ENCODE results near the gene CDC45.

The CDC45 gene

DNA sequence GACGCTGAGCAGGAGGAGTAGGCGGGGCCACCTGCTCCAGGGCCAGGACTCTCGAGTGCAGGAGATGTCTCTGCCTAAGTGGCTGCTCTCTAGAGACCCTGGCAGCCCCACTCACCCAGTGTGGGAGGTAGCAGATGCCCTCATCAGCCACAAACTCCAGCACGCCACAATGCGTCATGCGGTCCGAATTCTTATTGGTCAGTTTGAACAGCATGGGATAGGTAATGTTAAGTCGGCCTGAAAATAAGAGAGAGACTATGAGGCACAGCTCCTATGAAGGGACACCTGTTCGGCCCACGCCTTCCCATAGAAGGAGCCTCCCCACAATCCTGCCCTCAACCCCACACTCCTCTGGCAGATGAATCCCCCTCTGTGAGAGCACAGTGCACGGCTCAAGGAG lies 8.1 kb upstream of the CDC45 start:
- no peak for DNase-seq

DNA sequence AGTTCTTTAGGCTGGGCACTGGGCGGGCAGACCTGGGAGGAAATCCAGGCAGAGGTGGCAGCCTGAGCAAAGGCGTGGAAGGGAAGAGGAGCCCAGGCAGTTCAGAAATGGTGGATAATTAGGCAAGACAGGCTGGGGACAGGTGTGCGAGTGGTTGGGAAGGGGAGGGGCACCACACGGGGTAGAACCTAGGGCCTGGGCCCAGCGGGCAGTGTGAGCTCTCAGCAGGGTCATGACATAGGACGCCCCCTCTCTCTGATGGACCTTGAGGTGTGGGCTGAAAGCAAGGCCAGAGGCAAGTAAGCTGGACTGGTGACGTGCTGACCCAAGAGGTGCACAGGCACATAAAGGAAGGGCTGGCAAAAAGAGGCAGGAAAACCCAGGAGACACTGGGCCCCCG lies 7.5 kb upstream of the CDC45 start:
- no peak for DNase-seq

DNA sequence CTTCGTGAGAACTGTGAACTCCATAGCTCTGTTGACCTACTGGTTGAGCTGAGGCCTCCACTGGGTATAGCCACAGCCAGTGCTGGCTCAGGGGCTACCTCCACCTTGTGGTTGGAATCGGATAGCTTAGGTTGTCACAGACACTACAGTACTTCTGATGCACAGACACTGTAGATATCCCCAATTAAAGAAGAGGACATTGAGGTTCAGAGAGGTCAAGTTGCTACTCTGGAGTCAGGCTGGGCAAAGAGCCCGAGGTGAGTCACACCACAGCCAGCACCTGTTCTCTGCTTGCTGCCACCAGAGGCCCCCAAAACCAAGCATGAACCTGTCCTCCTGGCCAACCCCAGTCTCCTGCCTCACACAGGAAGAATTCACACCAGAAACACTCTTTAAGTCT lies 6.1 kb upstream of the CDC45 start:
- DNase-seq: no peak

DNA sequence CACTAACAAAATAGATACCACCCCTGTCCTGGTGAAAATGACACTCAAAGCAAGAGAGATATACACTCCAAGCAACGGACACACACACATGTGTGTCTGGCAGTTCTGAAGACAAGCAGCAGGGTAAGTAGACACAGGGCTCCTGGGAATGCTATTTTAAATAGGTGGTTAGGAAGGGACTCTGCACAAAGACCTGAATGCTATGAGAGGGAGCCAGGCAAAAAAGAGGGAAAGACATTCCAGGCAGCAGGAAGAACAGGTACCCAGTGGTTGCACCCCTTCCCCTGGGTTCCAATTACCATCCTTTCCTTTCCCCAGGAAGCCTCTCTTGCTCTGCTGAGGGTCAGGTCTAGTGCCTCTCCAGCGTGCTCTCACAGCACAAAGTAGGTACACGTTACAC lies 3.7 kb upstream of the CDC45 start:
- DNase-seq: no peak

DNA sequence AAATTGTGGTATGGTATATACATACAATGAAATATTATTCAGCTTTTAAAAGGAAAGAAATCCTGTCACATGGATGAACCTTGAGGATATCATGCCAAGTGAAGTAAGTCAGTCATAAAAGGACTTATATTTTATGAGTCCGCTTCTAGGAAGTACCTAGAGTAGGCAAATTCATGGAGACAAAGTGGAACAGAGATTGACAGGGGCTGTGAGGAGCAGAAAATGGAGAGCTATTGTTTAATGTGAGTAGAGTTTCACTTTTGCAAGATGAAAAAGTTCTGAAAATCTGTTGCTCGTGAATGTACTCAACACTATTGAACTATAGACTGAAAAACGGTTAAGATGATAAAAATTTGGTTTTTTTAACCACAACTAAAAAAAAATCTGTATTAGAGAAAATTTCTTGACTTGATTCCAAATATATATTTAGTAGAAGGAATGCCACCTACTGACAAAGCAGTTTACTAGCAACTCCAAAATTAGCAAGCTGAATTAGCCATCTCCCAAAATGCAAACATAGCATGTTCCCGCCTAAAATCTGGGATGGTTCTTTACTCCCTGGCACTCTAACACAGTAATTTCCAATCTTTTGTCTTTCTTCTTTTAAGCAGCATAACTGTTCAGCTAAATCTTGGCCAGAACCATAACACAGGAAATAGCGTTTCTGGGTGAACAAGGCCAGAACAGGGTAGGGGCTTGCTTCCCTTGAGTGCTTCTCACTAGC lies 2.2 kb upstream of the CDC45 start:
- no peak for DNase-seq

DNA sequence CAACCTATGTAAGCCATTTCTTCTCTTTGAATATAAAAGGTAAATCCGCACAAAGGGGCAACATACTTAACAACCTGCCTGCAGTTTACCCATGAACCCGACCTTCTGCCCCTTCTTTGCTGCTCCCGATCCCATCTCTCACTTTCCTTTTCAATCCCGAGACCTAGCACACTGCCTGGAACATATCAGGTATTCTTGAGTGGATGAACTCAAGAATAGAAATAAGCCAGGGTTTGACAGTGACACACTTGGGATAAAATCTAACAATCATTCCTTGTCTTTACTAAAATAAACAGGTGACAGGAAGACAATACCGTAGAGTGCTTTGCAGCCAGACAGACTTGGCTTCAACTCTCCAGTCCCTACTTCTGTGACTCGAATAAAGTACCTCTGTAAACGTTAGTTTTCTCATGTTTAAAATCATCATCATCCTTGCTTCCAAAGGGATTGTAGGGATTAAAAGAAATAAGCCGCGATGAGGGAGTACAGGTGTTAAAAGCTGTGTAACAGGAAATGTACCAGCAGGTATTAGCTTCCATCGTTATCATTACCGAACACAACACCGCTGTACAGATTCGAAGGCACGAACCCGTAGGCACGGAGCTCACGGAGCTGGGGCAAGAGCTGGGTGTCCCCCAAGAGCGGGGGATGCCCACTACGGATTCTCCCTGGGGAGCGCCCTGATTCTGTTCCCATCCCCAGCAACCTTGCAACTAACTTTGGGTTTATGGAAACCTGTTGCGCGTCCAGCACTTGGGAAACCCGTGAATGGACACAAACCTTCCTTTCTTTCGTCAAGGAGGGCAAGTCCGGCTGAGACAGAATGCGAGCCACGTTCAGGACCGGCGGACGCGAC lies 1.4 kb upstream of the CDC45 start:
- peak; percentile 22 for DNase-seq

DNA sequence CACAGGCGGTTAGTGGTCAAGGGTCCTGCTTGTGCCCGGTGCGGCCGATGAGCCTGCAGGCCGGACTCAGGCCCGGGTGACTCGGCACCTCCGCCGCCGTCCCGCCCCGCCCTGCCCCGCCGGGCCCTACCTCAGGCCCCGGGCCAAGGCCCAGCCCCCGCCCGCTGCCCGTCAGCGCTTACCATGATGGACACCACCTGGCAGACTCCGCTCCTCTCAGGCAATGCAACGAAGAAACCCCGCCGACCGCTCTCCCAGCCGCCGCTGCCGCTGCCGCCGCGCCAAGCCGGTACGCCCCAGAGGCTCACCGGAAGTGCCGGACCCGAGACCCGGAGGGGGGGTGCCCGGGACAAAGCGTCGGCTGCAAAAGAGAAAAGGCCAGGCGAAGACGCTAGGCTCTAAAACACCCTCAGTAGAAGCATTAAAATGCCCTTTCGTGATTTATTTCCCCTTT lies 792 bp upstream of the CDC45 start, which contains the start of gene UFD1:
UFD1 (minus strand) TSS at position 293 of the 454 bp plus-strand sequence; CDS start at position 185, 108 bp downstream.
- DNase-seq: peak; percentile 82

DNA sequence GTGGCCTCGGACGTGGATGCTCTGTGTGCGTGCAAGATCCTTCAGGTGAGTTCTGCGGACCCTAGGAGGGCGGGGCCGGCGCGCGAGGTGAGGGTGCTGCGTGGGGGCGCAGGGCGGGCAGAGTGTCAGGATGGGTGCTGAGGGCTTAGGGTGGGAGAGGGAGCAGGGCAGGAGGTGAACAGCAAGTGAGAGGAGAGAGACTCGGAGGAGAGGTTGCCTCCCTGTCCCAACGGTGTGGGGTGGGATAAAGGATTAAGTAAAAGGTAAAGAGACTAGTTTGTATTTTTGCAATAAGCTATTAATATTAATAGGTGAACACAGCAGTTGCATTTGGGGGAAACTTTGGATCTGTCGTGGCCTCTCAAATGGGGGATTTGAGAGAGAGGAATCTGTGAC lies 451 bp downstream of the CDC45 start:
- DNase-seq: peak; percentile 35

DNA sequence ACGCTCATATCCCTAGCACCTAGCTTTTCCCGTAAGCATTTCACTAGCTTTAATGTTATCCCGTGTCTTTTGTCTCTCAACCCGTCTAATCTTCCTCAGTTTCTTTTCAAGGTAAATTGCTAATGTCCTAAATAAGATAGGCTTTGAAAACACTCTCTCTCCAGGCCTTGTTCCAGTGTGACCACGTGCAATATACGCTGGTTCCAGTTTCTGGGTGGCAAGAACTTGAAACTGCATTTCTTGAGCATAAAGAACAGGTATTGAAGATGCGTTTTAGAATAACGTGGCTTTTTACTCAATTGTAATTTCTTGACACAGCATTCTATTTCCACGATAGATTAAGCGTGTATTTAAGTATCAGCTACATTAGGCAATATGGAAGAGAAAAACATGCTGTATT lies 1.1 kb downstream of the CDC45 start:
- DNase-seq: no peak

DNA sequence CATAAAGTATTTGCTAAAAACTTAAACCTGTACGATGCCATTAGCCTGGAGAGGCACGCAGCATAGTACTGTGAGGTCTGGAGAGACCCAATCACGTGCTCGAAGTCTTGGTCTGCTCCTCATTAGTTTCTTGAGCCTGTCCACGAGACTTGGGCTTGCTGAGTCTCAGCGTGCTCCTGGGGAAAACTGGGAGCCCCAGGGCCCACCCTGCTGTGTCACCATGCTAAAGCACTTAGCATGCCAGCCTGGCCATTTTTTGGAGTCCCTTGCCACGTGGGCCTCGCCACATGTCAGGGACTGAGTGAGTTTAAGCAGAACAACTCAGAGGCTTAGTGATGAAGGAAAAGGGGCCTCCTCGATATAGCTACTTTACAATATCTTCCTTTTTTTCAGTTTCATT lies 2.6 kb downstream of the CDC45 start:
- DNase-seq: no peak

DNA sequence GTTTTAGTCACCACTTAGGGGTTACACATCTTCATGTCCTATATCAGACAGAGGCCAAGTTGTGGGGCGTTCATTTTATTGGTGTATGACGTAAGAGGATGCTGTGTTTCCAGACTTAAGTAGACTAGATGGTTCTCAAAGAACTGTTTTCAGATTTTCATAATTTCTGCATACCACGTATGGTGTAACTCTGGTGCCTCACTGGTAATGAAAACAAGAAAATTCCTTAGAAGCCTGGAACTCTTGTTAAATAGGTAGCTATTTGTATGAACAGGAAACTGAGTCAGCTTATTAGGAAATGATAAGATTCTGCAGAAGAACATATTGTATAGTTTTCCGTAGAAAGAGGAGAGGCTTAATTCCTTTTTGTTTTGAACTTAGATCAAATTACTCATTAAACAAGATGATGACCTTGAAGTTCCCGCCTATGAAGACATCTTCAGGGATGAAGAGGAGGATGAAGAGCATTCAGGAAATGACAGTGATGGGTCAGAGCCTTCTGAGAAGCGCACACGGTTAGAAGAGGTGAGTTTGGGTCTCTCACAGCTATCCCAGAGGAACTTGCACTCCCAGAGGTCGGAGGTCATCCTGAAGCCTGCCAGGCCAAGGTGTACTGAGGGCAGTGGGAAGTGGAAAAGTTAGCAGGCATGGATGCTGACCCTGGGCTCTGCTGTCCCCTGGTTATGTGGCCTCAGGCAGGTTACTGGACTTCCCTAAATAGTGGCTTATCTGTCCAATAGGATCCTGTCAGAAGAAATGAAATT lies 3.9 kb downstream of the CDC45 start:
- no peak for DNase-seq

DNA sequence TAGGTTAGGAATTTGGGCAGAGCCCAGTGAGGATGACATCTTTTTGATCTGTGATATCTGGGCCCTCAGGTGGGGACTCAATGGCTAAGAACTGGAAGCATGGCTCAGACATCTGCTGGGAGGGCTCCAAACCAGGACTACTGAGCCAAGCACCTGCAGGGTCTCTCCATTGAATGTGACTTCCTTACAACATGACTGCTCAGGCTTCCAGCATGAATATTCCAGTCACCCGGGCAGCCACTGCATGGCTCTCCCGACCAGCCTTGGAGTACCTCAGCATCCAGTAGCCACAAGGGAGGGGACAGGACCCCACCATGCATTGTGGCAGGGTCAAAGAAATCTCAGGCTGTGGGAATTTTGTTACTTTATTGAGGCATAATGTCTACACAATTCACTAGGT lies 8.6 kb downstream of the CDC45 start:
- DNase-seq: no peak

DNA sequence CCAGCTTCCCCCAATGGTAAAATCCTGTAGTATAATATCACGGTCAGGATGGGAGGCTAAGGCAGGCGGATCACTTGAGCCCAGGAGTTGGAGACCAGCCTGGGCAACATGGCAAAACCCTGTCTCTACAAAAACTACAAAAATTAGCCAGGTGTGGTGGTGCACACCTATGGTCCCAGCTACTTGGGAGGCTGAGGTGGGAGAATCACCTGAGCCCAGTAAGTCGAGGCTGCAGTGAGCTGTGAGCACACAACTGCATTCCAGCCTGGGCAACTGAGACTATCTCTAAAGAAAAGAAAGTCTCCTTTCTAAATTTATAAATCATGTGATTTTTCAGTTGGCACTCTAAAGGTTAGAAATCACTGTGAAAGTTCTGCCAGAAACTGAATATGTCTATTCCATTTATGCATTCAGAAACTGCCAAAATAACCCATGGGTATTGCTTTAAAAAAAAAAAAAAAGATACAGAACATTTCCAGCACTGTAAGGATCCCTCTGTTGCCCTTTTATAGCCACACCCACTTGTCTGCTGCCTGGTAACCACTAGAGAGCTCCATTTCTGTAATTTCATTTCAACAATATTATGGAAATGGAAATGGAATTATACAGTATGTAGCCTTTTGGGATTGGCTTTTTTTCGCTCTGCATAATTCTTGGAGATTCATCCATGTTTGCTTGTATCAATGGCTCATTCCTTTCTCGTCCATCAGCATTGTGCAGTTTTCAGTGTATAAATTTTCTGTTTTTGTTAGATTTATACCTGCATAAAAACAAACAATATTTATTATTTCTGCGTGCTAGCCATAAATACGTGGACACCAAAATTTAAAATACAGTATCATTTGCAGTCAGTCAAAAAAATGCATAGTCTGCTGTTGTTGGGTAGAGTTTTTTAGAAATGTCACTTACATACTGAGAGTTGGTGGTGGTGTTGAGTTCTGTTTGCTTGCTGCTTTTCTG lies 9.4 kb downstream of the CDC45 start:
- no peak for DNase-seq

DNA sequence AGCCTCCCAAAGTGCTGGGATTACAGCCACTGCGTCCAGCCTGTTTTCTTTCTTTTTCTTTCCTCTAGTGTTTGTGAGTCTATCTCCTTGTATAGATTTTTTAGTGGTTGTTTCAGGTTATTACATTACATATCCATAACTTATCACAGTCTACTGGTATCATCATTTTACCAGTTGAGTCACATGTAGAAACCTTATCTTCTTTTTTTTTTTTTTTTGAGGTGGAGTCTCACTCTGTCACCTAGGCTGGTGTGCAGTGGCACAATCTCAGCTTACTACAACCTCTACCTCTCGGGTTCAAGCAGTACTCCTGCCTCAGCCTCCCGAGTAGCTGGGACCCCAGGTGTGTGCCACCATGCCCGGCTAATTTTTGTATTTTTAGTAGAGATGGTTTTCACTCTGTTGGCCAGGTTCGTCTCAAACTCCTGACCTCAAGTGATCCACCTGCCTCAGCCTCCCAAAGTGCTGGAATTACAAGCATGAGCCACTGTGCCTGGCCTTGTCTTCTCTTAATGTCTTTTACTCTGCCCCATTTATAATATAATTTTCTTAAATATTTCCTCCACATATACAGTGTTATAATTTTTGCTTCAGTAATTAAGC lies 11.0 kb downstream of the CDC45 start:
- DNase-seq: no peak

DNA sequence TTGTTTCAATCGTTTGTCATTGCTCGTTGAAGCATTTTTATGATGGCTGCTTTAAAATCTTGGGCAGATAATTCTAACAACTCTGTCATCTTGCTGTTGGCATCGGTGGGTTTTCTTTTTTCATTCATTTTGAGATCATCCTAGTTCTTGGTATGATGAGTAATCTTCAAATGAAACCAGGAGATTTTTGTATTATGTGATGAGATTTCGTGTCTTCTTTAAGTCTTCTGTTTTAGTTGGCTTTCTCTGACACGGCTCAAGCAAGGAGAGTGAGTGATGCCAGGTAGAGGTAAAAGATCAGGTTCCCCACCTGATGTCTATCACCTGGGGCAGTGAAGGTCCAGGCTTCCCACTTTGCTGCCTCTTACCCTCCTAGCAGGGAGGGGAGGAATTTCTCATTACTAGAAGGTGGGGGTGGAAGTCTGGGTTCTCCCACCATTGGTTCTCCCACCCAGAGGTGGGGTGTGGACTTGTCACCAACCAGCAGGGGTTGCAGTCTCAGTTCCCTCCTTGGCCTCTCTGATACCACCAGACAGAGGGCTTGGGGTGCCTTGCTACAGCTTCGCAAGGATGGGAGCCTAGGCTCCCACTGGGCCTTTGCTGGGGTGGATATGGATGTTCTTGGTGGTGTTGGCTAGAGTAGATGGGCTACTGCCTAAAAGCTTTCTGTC lies 12.9 kb downstream of the CDC45 start:
- DNase-seq: no peak

DNA sequence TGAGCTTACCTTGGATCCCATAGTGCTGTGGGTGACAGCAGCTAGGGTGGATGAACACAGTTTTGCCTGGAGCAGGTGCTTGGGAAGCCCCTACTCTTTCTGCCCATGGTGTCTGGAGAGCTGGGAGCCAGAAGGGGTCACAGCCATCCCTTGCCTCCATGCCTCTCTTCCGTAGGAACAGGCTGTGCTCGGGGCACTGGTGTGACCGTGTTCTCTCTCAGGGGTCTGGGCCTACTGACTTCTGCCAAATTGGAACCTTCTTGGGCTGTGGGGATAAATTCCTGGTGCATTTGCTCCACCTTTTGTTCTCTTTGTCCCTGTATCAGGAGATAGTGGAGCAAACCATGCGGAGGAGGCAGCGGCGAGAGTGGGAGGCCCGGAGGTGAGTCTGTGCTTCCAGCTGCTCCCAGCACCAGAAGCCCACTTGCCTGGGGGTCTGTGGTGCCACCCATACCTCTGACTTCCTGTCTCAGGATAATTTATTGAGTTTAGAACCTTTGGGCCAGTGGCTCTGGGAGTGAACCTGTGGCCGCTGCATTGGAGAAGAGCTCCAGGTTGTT lies 14.4 kb downstream of the CDC45 start:
- no peak for DNase-seq

DNA sequence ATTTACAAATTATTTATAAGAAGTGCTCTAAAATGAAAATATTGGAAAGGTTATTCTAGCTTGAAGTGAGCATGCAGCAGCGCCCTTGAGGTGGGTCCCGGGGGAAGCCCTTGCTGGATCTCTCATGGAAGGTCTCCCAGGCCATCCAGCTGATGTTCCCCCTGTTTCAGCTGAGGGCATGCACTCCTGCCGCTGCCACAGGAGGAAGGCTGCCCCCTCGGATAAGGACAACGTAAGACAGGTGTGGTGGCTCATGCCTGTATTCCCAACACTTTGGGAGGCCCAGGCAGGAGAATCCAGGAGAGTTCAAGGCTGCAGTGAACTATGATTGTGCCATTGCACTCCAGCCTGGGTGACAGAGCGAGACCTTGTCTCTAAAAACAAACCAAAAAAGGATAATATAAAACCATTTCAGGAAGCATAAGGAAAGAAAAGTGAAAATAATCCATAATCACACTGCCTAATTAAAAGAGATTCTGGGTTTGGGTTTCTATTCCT lies 15.0 kb downstream of the CDC45 start:
- DNase-seq: no peak

DNA sequence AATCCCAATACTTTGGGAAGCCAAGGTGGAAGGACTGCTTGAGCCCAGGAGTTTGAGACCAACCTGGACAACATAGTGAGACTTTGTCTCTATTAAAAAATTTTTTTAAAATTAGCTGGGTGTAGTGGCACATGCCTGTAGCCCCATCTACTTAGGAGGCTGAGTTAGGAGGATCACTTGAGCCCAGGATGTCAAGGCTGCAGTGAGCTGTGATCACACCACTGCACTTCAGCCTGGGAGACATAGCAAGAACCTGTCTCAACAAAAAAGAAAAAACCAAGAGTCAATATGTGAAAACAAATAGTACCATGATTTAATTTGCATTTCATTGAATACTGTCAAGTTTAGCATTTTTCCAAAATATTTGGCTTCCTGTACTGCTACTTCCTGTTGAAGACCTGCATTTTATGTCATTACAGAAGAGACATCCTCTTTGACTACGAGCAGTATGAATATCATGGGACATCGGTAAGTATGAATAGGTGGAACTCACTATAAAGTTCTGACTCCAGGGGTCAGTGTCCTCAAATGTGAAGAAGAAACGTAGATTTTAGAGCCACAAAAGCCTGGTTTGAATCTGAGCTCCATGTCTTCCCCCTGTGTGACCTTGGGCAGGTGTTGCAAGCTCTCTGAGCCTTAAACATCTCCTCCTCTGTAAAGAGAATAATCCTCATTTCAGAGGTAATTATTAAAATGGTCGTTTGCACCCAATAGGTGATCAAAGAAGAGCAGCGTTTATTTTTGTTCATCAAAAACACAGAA lies 16.0 kb downstream of the CDC45 start:
- no peak for DNase-seq

DNA sequence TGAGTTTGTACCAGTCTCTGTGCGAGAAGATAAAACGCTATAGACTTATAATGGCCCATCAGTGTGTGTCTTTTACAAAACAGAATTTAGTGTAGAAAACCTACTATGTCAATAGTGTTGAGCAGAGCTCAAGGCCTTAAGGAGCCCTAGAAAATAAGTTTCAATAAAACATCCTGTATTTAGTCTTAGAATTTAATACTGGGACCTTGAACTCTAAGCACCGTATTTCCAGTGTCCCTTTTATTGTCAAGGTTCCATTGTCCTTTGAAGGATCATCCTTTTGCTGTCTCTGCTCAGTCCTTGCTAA lies 16.6 kb downstream of the CDC45 start:
- DNase-seq: no peak

DNA sequence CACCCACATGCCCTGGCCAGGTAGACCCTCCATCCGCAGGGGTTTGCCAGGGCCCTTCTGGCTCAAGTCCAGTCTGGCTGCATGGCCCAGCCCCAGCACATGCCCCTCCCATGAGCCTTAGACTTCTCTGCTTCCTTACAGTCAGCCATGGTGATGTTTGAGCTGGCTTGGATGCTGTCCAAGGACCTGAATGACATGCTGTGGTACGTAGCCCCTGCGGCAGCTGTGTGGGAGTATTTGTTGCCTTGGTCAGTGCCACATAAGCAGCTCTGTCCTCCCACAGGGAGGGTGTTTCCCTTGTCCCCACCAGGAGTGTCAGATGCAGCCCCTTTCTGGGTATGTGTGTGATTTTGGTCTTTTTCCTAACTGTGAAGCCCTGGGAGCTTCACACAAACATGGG lies 17.5 kb downstream of the CDC45 start:
- DNase-seq: no peak

Measured in NCI-H82 (cell line).